Ecto neural progenitor cell (in vitro differentiated cells): Measurements from ENCODE around the gene SP6.

Experiments
- DNase-seq: peaks from one replicate; pipeline ENCODE4 v3.0.0-alpha.2; 2018; ENCODE audit warnings: low spot score

The SP6 gene

GRCh38 chr17:47831934-47832327 is 19.0 kb downstream of the SP6 start:
- no peak for DNase-seq

- peak; percentile 98 for DNase-seq
These were observed 19.7 kb downstream of the SP6 start, which contains the start of the genes LRRC46 and MRPL10 for GRCh38 chr17:47831003-47831933. LRRC46 (plus strand) TSS chr17:47831670; CDS start chr17:47831990, 320 bp downstream. MRPL10 (minus strand) TSS chr17:47831541; CDS start chr17:47831511, 30 bp downstream.

- DNase-seq, result no peak
These were observed 20.5 kb downstream of the SP6 start for GRCh38 chr17:47830396-47831002.

GRCh38 chr17:47829870-47830269 is 21.1 kb downstream of the SP6 start:
- no peak for DNase-seq

- no peak for DNase-seq
These were observed 27.4 kb downstream of the SP6 start for GRCh38 chr17:47823519-47823918.

GRCh38 chr17:47822785-47823184 is 28.2 kb downstream of the SP6 start:
- no peak for DNase-seq

GRCh38 chr17:47821424-47822391 is 29.3 kb downstream of the SP6 start, which contains the start of gene OSBPL7:
OSBPL7 (minus strand) TSS chr17:47821794; CDS start chr17:47820278, 1,516 bp downstream.
- peak; percentile 83 for DNase-seq

- DNase-seq, result no peak
These were observed 29.9 kb downstream of the SP6 start for GRCh38 chr17:47821031-47821423.

GRCh38 chr17:47820033-47820789 is 30.8 kb downstream of the SP6 start:
- DNase-seq, result no peak

GRCh38 chr17:47819475-47819874 is 31.5 kb downstream of the SP6 start:
- DNase-seq, result no peak

- no peak for DNase-seq
These were observed 32.8 kb downstream of the SP6 start for GRCh38 chr17:47818002-47818695.

- no peak for DNase-seq
These were observed 34.0 kb downstream of the SP6 start for GRCh38 chr17:47816947-47817346.

GRCh38 chr17:47816111-47816735 is 34.7 kb downstream of the SP6 start:
- no peak for DNase-seq

GRCh38 chr17:47815106-47815918 is 35.7 kb downstream of the SP6 start:
- DNase-seq, result no peak

- no peak for DNase-seq
These were observed 37.4 kb downstream of the SP6 start for GRCh38 chr17:47813512-47814031.

GRCh38 chr17:47813077-47813476 is 37.9 kb downstream of the SP6 start:
- DNase-seq, result no peak

- no peak for DNase-seq
These were observed 38.6 kb downstream of the SP6 start for GRCh38 chr17:47812146-47812920.

GRCh38 chr17:47811709-47812108 is 39.3 kb downstream of the SP6 start:
- DNase-seq, result no peak
